ENCODE data around the gene CCDC90B.

Gene CCDC90B

DNA sequence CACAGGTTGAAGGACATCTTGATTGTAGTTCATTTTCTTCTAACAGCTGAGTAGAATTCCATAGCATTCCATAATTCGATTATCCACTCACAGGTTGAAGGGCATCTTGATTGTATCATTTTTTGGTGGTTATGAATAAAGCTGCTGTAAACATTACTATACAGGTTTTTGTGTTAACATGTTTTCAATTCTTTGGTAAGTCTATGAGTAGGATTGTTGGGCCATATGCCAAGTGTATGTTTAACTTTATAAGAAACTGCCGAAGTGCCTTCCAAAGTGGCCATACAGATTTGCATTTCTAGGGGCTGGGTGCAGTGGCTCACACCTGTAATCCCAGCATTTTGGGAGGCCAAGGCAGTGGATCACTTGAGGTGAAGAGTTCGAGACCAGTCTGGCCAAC, 48.1 kb downstream of the CCDC90B start:
- TF ChIP-seq MAX (IDR thresholded peaks at IDR 0.05) = no peak
- TF ChIP-seq NFIC (IDR thresholded peaks at IDR 0.05) = no peak
- no peak for TF ChIP-seq CREB1 (IDR thresholded peaks at IDR 0.05; ENCODE audit: low read depth)
- no peak for TF ChIP-seq TCF12 (IDR thresholded peaks at IDR 0.05; ENCODE audit: low read depth)
- TF ChIP-seq ZBTB7A (IDR thresholded peaks at IDR 0.05; ENCODE audit: low read depth) = no peak
- TF ChIP-seq USF1 (IDR thresholded peaks at IDR 0.05) = no peak
- no peak for TF ChIP-seq TAF1 (IDR thresholded peaks at IDR 0.05; ENCODE audit: low read depth)
- TF ChIP-seq TEAD4 (IDR thresholded peaks at IDR 0.05) = no peak
- no peak for TF ChIP-seq CEBPB (IDR thresholded peaks at IDR 0.05)
- no peak for TF ChIP-seq YY1 (IDR thresholded peaks at IDR 0.05; ENCODE audit: low read depth)
- TF ChIP-seq, protein P1, sequence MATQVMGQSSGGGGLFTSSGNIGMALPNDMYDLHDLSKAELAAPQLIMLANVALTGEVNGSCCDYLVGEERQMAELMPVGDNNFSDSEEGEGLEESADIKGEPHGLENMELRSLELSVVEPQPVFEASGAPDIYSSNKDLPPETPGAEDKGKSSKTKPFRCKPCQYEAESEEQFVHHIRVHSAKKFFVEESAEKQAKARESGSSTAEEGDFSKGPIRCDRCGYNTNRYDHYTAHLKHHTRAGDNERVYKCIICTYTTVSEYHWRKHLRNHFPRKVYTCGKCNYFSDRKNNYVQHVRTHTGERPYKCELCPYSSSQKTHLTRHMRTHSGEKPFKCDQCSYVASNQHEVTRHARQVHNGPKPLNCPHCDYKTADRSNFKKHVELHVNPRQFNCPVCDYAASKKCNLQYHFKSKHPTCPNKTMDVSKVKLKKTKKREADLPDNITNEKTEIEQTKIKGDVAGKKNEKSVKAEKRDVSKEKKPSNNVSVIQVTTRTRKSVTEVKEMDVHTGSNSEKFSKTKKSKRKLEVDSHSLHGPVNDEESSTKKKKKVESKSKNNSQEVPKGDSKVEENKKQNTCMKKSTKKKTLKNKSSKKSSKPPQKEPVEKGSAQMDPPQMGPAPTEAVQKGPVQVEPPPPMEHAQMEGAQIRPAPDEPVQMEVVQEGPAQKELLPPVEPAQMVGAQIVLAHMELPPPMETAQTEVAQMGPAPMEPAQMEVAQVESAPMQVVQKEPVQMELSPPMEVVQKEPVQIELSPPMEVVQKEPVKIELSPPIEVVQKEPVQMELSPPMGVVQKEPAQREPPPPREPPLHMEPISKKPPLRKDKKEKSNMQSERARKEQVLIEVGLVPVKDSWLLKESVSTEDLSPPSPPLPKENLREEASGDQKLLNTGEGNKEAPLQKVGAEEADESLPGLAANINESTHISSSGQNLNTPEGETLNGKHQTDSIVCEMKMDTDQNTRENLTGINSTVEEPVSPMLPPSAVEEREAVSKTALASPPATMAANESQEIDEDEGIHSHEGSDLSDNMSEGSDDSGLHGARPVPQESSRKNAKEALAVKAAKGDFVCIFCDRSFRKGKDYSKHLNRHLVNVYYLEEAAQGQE (IDR thresholded peaks at IDR 0.05; ENCODE audit: low read depth) = no peak
- no peak for TF ChIP-seq FOXM1 (IDR thresholded peaks at IDR 0.05; ENCODE audit: borderline replicate concordance, low read depth)
- no peak for TF ChIP-seq RAD21 (IDR thresholded peaks at IDR 0.05; ENCODE audit: low read depth)
- TF ChIP-seq EP300 (IDR thresholded peaks at IDR 0.05; ENCODE audit: borderline replicate concordance) = no peak

- TF ChIP-seq RAD21 (IDR thresholded peaks at IDR 0.05; ENCODE audit: low read depth) = no peak
- no peak for TF ChIP-seq CREB1 (IDR thresholded peaks at IDR 0.05; ENCODE audit: low read depth)
- no peak for TF ChIP-seq TAF1 (IDR thresholded peaks at IDR 0.05; ENCODE audit: low read depth)
- no peak for TF ChIP-seq USF1 (IDR thresholded peaks at IDR 0.05)
- TF ChIP-seq NFIC (IDR thresholded peaks at IDR 0.05) = no peak
- no peak for TF ChIP-seq MAX (IDR thresholded peaks at IDR 0.05)
- no peak for TF ChIP-seq EP300 (IDR thresholded peaks at IDR 0.05; ENCODE audit: borderline replicate concordance)
- no peak for TF ChIP-seq FOXM1 (IDR thresholded peaks at IDR 0.05; ENCODE audit: borderline replicate concordance, low read depth)
- no peak for TF ChIP-seq ZBTB7A (IDR thresholded peaks at IDR 0.05; ENCODE audit: low read depth)
- TF ChIP-seq CEBPB (IDR thresholded peaks at IDR 0.05) = no peak
- TF ChIP-seq, protein P1 (IDR thresholded peaks at IDR 0.05; ENCODE audit: low read depth) = no peak
- no peak for TF ChIP-seq TEAD4 (IDR thresholded peaks at IDR 0.05)
- no peak for TF ChIP-seq YY1 (IDR thresholded peaks at IDR 0.05; ENCODE audit: low read depth)
- TF ChIP-seq EGR1 (IDR thresholded peaks at IDR 0.05) = no peak
- no peak for TF ChIP-seq TCF12 (IDR thresholded peaks at IDR 0.05; ENCODE audit: low read depth)
These were observed 50.3 kb downstream of the CCDC90B start for GRCh38 chr11:83235825-83236224.

- no peak for TF ChIP-seq FOXM1 (IDR thresholded peaks at IDR 0.05; ENCODE audit: borderline replicate concordance, low read depth)
- no peak for TF ChIP-seq NFIC (IDR thresholded peaks at IDR 0.05)
These were observed 62.7 kb downstream of the CCDC90B start for GRCh38 chr11:83223457-83223856.

DNA sequence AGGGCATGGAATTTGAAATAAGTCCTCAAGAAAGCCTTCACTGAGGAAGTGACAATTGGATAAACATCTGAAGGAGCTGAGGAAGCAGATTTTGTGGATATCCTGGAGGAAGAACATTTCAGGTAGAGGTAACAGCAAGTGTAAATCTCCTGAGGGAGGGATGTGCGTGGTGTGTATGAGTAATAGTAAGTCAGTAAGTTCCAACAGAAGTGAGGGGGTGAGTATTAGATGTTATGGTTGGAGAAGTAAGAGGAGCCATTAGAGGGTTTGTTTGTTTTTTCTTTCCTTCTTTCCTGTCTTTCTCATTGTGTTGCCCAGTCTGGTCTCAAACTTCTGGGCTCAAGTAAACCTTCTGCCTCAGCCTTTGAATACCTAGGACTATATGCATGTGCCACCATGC, 63.7 kb downstream of the CCDC90B start:
- TF ChIP-seq NFIC (IDR thresholded peaks at IDR 0.05) (no peak), CREB1 (IDR thresholded peaks at IDR 0.05; ENCODE audit: low read depth) (no peak), TCF12 (IDR thresholded peaks at IDR 0.05; ENCODE audit: low read depth) (no peak), TEAD4 (IDR thresholded peaks at IDR 0.05) (no peak), CEBPB (IDR thresholded peaks at IDR 0.05) (no peak), USF1 (IDR thresholded peaks at IDR 0.05) (no peak), RAD21 (IDR thresholded peaks at IDR 0.05; ENCODE audit: low read depth) (no peak), EP300 (IDR thresholded peaks at IDR 0.05; ENCODE audit: borderline replicate concordance) (no peak), MAX (IDR thresholded peaks at IDR 0.05) (no peak), ZBTB7A (IDR thresholded peaks at IDR 0.05; ENCODE audit: low read depth) (no peak), EGR1 (IDR thresholded peaks at IDR 0.05) (no peak), YY1 (IDR thresholded peaks at IDR 0.05; ENCODE audit: low read depth) (no peak), TAF1 (IDR thresholded peaks at IDR 0.05; ENCODE audit: low read depth) (no peak), FOXM1 (IDR thresholded peaks at IDR 0.05; ENCODE audit: borderline replicate concordance, low read depth) (no peak)
- TF ChIP-seq, protein P1 (IDR thresholded peaks at IDR 0.05; ENCODE audit: low read depth) = no peak

Data from Ishikawa (cell line).